Lower leg skin (tissue), 4 donors: ENCODE results near the gene CENPP. TPM values are rescaled to one million over a fixed set of nuclear protein-coding genes. Genes with fewer than 3 reads are reported as not detected.

Experiments
- DNase-seq, 2 donors: peaks; one replicate each; pipeline ENCODE4 v3.0.0-alpha.2; 2019; ENCODE audit warnings: low spot score in 2 of 2
- H3K4me3 ChIP-seq: fragments of 200-600 bp; sonication (generic); 2 replicates; pipeline ENCODE4 v1.5.1; 2017; ENCODE audit warnings: mild to moderate bottlenecking, low read depth; ENCODE audit not compliant: poor library complexity, severe bottlenecking
- CTCF ChIP-seq, 3 donors: fragments of 450-650 bp; IDR thresholded peaks; one replicate each; pipeline ENCODE4 v1.5.1; 2016; ENCODE audit warnings: antibody characterized with exemption in 3 of 3, mild to moderate bottlenecking in 3 of 3, moderate library complexity in 2 of 3
- POLR2A ChIP-seq, 2 donors: fragments of 450-650 bp; IDR thresholded peaks; one replicate each; pipeline ENCODE4 v1.6.1; 2016 to 2017; ENCODE audit warnings: antibody characterized with exemption in 2 of 2, mild to moderate bottlenecking in 1 of 2, moderate library complexity in 1 of 2
- WGBS, 2 donors: methylation state at CpG; one replicate each; pipeline ENCODE4 v1.1.5; 2018; 5-methylcytosine and 5-hydroxymethylcytosine counted together
- intact Hi-C: fragments of 100-400 bp; cut with DNase I; formaldehyde crosslinking; loops from one replicate; pipeline ENCODE4 v1.15.0; 2023; ENCODE audit warnings: low total_unique reads
- total RNA-seq, 4 donors: library from RNA; depleted of rRNA; stranded (reverse); fragments of >200 nt; gene quantifications; one replicate each; pipeline ENCODE4 v1.1.0, GENCODE V29; 2016

The CENPP gene
- total RNA-seq, 4 donors from 2014 or later, result 7.8 to 28.8 (median 12.2) TPM

GRCh38 chr9:92530893-92531292 lies 205.1 kb downstream of the CENPP start:
- DNase-seq, result no peak
- TF ChIP-seq POLR2A (IDR thresholded peaks at IDR 0.05), result no peak
- TF ChIP-seq CTCF (IDR thresholded peaks at IDR 0.05), result no peak
- intact Hi-C loops, result no loop called here
- no peak overlapping the region for H3K4me3 ChIP-seq

GRCh38 chr9:92534204-92534603 lies 208.5 kb downstream of the CENPP start:
- TF ChIP-seq CTCF (IDR thresholded peaks at IDR 0.05) (no peak), POLR2A (IDR thresholded peaks at IDR 0.05) (no peak)
- 77 to 79% methylated on average over 3 of the region's 3 CpGs for whole genome bisulfite sequencing, 2 donors
- H3K4me3 ChIP-seq, result no peak overlapping the region
- no peak for DNase-seq
- intact Hi-C loops, result no loop called here

- no peak overlapping the region for H3K4me3 ChIP-seq
- intact Hi-C loops, result no loop called here
- TF ChIP-seq CTCF (IDR thresholded peaks at IDR 0.05), result no peak
- 21 to 53% methylated on average over 1 of the region's 1 CpG for WGBS, 2 donors
- no peak for DNase-seq
Observed at GRCh38 chr9:92534674-92535073, 208.9 kb downstream of the CENPP start.

GRCh38 chr9:92535940-92536850 lies 210.4 kb downstream of the CENPP start, which contains the start of gene ECM2:
Gene ECM2, minus strand, starts transcription at chr9:92535990. Its CDS starts 13,124 bp downstream, at chr9:92522866.
- no peak for DNase-seq
- 44 to 47% methylated on average over 7 of the region's 7 CpGs for WGBS, 2 donors
- no peak within 1 kb of the TSS for H3K4me3 ChIP-seq
- TF ChIP-seq POLR2A (IDR thresholded peaks at IDR 0.05) (no peak), CTCF (IDR thresholded peaks at IDR 0.05) (no peak)
- intact Hi-C loops, result no loop called here

GRCh38 chr9:92538541-92538940 lies 212.8 kb downstream of the CENPP start:
- intact Hi-C loops, result no loop called here
- TF ChIP-seq POLR2A (IDR thresholded peaks at IDR 0.05) (no peak), CTCF (IDR thresholded peaks at IDR 0.05) (no peak)
- DNase-seq, result no peak
- H3K4me3 ChIP-seq, result no peak overlapping the region
- WGBS, 2 donors, result 52 to 68% methylated on average over 2 of the region's 2 CpGs
